ENCODE results near the gene STAT1.
A peak's percentile ranks its signal among the peaks of the same experiment; 100 is the strongest.

STAT1 gene

GRCh38 chr2:190973262-190973661 lies 40.7 kb downstream of the STAT1 start:
- Histone ChIP-seq H3K4me3 (peak overlapping the region in 2 of 10 experiments; percentile 17 to 29; a peak in 1 of 20 replicates), H3K36me3 (peaks cover 74 to 94% (median 86%) of the 10 kb centered on the region in 11 experiments), H3K27ac (peak overlapping the region in 8 of 11 experiments; percentile 92 to 98 (median 94); a peak in 14 of 22 replicates), H3K9me3 (replicated peaks in 1 of 11) (peaks cover 10 to 36% (median 23%) of the 10 kb centered on the region in 11 experiments; a peak in 21 of 22 replicates), H3K9ac (no peak overlapping the region), H3K4me2 (no peak overlapping the region), H3K4me1 (peaks cover 35 to 56% (median 45%) of the 10 kb centered on the region in 10 experiments), H4K20me1 (0 out of 22 replicates have a peak, but pooled peaks cover 0 to 3% (median 0%) of the 10 kb centered on the region in 11 experiments), H3K27me3 (no peaks in the 10 kb centered on the region)
- TF ChIP-seq Cebpa-rat (IDR thresholded peaks at IDR 0.05) = no peak

- peaks cover 70 to 94% (median 84%) of the 10 kb centered on the region in 11 experiments for H3K36me3 ChIP-seq
- peak overlapping the region in 8 of 11 experiments; percentile 92 to 98 (median 94); a peak in 15 of 22 replicates for H3K27ac ChIP-seq
- H3K4me2 ChIP-seq = no peak overlapping the region; a peak in 1 of 22 replicates
- H4K20me1 ChIP-seq = 0 out of 22 replicates have a peak, but pooled peaks cover 0 to 3% (median 0%) of the 10 kb centered on the region in 11 experiments
- H3K9ac ChIP-seq = no peak overlapping the region
- no peaks in the 10 kb centered on the region for H3K27me3 ChIP-seq
- TF ChIP-seq Cebpa-rat (IDR thresholded peaks at IDR 0.05) = no peak
- peaks cover 10 to 36% (median 23%) of the 10 kb centered on the region in 11 experiments; a peak in 21 of 22 replicates for H3K9me3 ChIP-seq (replicated peaks in 1 of 11)
- peaks cover 36 to 58% (median 47%) of the 10 kb centered on the region in 10 experiments for H3K4me1 ChIP-seq
- H3K4me3 ChIP-seq = peak overlapping the region in 3 of 10 experiments; percentile 9 to 29 (median 17); a peak in 1 of 20 replicates
These were observed 41.1 kb downstream of the STAT1 start for GRCh38 chr2:190972846-190973245.

DNA sequence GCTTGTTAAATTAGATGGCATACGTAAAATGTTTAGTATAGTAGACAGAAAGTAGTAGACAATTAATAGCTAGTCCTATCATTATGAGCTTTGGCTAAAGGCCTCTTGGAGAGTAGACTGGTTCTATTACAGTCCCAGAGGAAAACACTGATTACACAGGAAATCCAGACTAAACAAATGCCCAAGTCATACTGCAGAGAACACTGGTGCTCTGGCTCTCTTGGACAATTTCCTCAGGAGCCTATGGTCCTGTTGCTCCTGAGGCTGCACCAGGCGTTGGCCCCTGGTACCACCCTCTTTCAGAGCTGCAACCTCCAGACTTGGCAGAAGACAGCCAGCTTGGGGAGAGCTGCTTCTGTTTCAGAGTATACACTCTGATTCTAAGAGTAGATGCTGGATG lies 41.8 kb downstream of the STAT1 start:
- Histone ChIP-seq H3K4me3 (peak overlapping the region in 4 of 10 experiments; percentile 9 to 29 (median 18); a peak in 2 of 20 replicates), H3K27ac (peak overlapping the region in 9 of 11 experiments; percentile 78 to 98 (median 94); a peak in 18 of 22 replicates), H3K4me1 (peaks cover 36 to 64% (median 53%) of the 10 kb centered on the region in 10 experiments), H3K36me3 (peaks cover 64 to 94% (median 80%) of the 10 kb centered on the region in 11 experiments), H3K9me3 (replicated peaks in 1 of 11) (peaks cover 10 to 36% (median 23%) of the 10 kb centered on the region in 11 experiments; a peak in 21 of 22 replicates), H3K9ac (peak overlapping the region in 7 of 11 experiments; percentile 19 to 82 (median 77); a peak in 10 of 22 replicates), H3K27me3 (no peaks in the 10 kb centered on the region), H3K4me2 (peak overlapping the region in 9 of 11 experiments; percentile 33 to 80 (median 71); a peak in 14 of 22 replicates), H4K20me1 (0 out of 22 replicates have a peak, but pooled peaks cover 0 to 3% (median 0%) of the 10 kb centered on the region in 11 experiments)
- no peak for TF ChIP-seq Cebpa-rat (IDR thresholded peaks at IDR 0.05)

GRCh38 chr2:190970873-190971506 lies 43.0 kb downstream of the STAT1 start:
- Histone ChIP-seq H3K4me1 (peaks cover 36 to 75% (median 65%) of the 10 kb centered on the region in 10 experiments), H3K9me3 (replicated peaks in 1 of 11) (peaks cover 10 to 36% (median 23%) of the 10 kb centered on the region in 11 experiments; a peak in 21 of 22 replicates), H4K20me1 (peaks cover 0 to 3% (median 0%) of the 10 kb centered on the region in 11 experiments; a peak in 1 of 22 replicates), H3K4me3 (peak overlapping the region in 4 of 10 experiments; percentile 1 to 42 (median 10); a peak in 5 of 20 replicates), H3K27ac (peak overlapping the region; percentile 7 to 98 (median 94); a peak in 20 of 22 replicates), H3K27me3 (no peaks in the 10 kb centered on the region), H3K36me3 (peaks cover 54 to 91% (median 70%) of the 10 kb centered on the region in 11 experiments), H3K4me2 (peak overlapping the region; percentile 55 to 81 (median 71)), H3K9ac (peak overlapping the region in 9 of 11 experiments; percentile 58 to 82 (median 77); a peak in 18 of 22 replicates)
- TF ChIP-seq Cebpa-rat (IDR thresholded peaks at IDR 0.05) = peak in 9 of 11 experiments; percentile 69 to 96 (median 92); a peak in 17 of 22 replicates

DNA sequence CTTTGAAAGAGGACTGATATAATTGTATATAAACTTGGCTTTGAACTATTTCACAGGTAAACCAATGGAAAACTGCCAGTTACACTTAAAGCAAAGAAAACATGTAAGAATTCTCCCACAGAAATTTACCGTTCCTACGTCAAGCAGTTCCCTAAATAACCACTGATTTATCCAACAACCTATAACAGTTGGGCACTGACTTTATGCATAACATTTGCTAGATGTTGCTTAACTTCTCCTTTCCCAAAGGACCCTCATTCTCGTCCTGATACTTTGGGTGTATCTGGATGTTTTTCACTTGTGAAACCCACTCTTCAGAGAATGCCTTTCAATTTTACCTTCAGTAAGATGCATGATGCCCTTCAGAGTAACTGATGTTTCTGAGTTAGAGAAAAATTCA lies 43.8 kb downstream of the STAT1 start:
- TF ChIP-seq Cebpa-rat (IDR thresholded peaks at IDR 0.05) = peak in 1 of 11 experiments; percentile 67; a peak in 2 of 22 replicates
- Histone ChIP-seq H3K9me3 (replicated peaks in 1 of 11) (peaks cover 10 to 36% (median 23%) of the 10 kb centered on the region in 11 experiments; a peak in 21 of 22 replicates), H3K36me3 (peaks cover 52 to 91% (median 70%) of the 10 kb centered on the region in 11 experiments), H3K9ac (peak overlapping the region in 9 of 11 experiments; percentile 58 to 82 (median 77); a peak in 18 of 22 replicates), H3K4me3 (peak overlapping the region in 3 of 10 experiments; percentile 1 to 42 (median 16); a peak in 3 of 20 replicates), H4K20me1 (peaks cover 0 to 3% (median 0%) of the 10 kb centered on the region in 11 experiments; a peak in 1 of 22 replicates), H3K4me2 (peak overlapping the region; percentile 55 to 81 (median 71)), H3K4me1 (peaks cover 36 to 79% (median 71%) of the 10 kb centered on the region in 10 experiments), H3K27ac (peak overlapping the region; percentile 7 to 98 (median 94); a peak in 20 of 22 replicates), H3K27me3 (no peaks in the 10 kb centered on the region)

DNA sequence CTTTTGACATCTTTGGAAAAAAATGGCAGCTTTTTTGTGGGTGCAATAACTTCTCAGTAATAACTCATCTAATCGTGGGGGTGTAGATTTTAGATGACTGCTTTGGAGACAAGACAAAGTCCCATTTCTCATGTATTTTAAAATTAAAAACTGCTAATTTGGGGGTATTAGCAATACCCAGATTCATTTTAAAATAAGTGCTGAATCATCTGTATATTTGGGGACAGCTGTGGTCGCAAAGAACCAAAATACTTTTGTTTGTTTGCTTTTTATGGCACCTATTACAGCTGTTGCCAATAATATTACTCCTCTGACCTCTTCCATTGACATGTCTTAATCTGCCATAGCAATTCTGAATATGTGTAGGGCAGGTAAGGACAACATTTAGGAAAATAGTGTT lies 45.4 kb downstream of the STAT1 start:
- Histone ChIP-seq H3K9me3 (replicated peaks in 1 of 11) (peaks cover 10 to 23% (median 18%) of the 10 kb centered on the region in 11 experiments; a peak in 20 of 22 replicates), H4K20me1 (peaks cover 0 to 3% (median 0%) of the 10 kb centered on the region in 11 experiments; a peak in 1 of 22 replicates), H3K4me1 (peaks cover 36 to 93% (median 82%) of the 10 kb centered on the region in 10 experiments), H3K9ac (peak overlapping the region in 4 of 11 experiments; percentile 3 to 78 (median 44); a peak in 6 of 22 replicates), H3K4me3 (no peak overlapping the region), H3K27me3 (no peaks in the 10 kb centered on the region), H3K36me3 (peaks cover 47 to 91% (median 70%) of the 10 kb centered on the region in 11 experiments), H3K27ac (peak overlapping the region in 8 of 11 experiments; percentile 92 to 98 (median 94); a peak in 16 of 22 replicates), H3K4me2 (peak overlapping the region in 8 of 11 experiments; percentile 55 to 81 (median 72); a peak in 17 of 22 replicates)
- no peak for TF ChIP-seq Cebpa-rat (IDR thresholded peaks at IDR 0.05)

- Histone ChIP-seq H3K27ac (peak overlapping the region in 7 of 11 experiments; percentile 6 to 31 (median 20); a peak in 8 of 22 replicates), H3K9ac (no peak overlapping the region), H3K4me2 (peak overlapping the region in 4 of 11 experiments; percentile 24 to 39 (median 30); a peak in 4 of 22 replicates), H3K4me3 (no peak overlapping the region), H3K9me3 (replicated peaks in 1 of 11) (0 out of 22 replicates have a peak, but pooled peaks cover 0 to 4% (median 0%) of the 10 kb centered on the region in 11 experiments), H3K36me3 (peaks cover 33 to 95% (median 66%) of the 10 kb centered on the region in 11 experiments; a peak in 21 of 22 replicates), H3K4me1 (peaks cover 37 to 98% (median 87%) of the 10 kb centered on the region in 10 experiments), H4K20me1 (peaks cover 0 to 3% (median 0%) of the 10 kb centered on the region in 11 experiments; a peak in 1 of 22 replicates), H3K27me3 (no peaks in the 10 kb centered on the region)
- no peak for TF ChIP-seq Cebpa-rat (IDR thresholded peaks at IDR 0.05)
These were observed 48.3 kb downstream of the STAT1 start for GRCh38 chr2:190965580-190966222.
